ENCODE results near the gene TSACC. TPM values are rescaled to one million over a fixed set of nuclear protein-coding genes. Genes with fewer than 3 reads are reported as not detected.

Gene TSACC
- total RNA-seq, 2 donors from 2014 or later, result 0.94 TPM; not detected in 1

GRCh38 chr1:156386134-156386901 lies 48.0 kb downstream of the TSACC start:
- H3K9me3 Mint-ChIP-seq, result no peaks in the 10 kb centered on the region
- H3K4me1 Mint-ChIP-seq (ENCODE audit: low read depth), result peaks cover 7% of the 10 kb centered on the region
- ATAC-seq (replicated peaks in 1 of 2) (no peak), DNase-seq (no peak)
- no peaks in the 10 kb centered on the region for H3K36me3 Mint-ChIP-seq (ENCODE audit: insufficient read depth in 2 of 2)
- H3K4me3 Mint-ChIP-seq, result no peak overlapping the region
- peaks cover 47% of the 10 kb centered on the region for H3K27me3 Mint-ChIP-seq (ENCODE audit: low read depth)
- no peak overlapping the region for H3K27ac Mint-ChIP-seq

GRCh38 chr1:156386949-156387869 lies 48.9 kb downstream of the TSACC start:
- Mint-ChIP-seq H3K36me3 (ENCODE audit: insufficient read depth in 2 of 2) (no peaks in the 10 kb centered on the region), H3K9me3 (no peaks in the 10 kb centered on the region), H3K27ac (no peak overlapping the region), H3K27me3 (ENCODE audit: low read depth) (peaks cover 47% of the 10 kb centered on the region), H3K4me1 (ENCODE audit: low read depth) (peaks cover 7% of the 10 kb centered on the region), H3K4me3 (no peak overlapping the region)
- ATAC-seq (replicated peaks in 1 of 2) (no peak), DNase-seq (no peak)

GRCh38 chr1:156387870-156388173 lies 49.5 kb downstream of the TSACC start:
- Mint-ChIP-seq H3K36me3 (ENCODE audit: insufficient read depth in 2 of 2) (no peaks in the 10 kb centered on the region), H3K4me1 (ENCODE audit: low read depth) (peaks cover 7% of the 10 kb centered on the region), H3K27me3 (ENCODE audit: low read depth) (peaks cover 47% of the 10 kb centered on the region), H3K9me3 (no peaks in the 10 kb centered on the region), H3K4me3 (no peak overlapping the region), H3K27ac (no peak overlapping the region)
- DNase-seq (no peak), ATAC-seq (replicated peaks in 1 of 2) (no peak)

- Mint-ChIP-seq H3K9me3 (no peaks in the 10 kb centered on the region), H3K36me3 (ENCODE audit: insufficient read depth in 2 of 2) (no peaks in the 10 kb centered on the region), H3K27ac (no peak overlapping the region), H3K4me1 (ENCODE audit: low read depth) (peaks cover 7% of the 10 kb centered on the region), H3K27me3 (ENCODE audit: low read depth) (peaks cover 47% of the 10 kb centered on the region), H3K4me3 (no peak overlapping the region)
- ATAC-seq (replicated peaks in 1 of 2) (no peak), DNase-seq (no peak)
These were observed 50.1 kb downstream of the TSACC start for GRCh38 chr1:156388174-156389137.

GRCh38 chr1:156389311-156389710 lies 51.0 kb downstream of the TSACC start:
- Mint-ChIP-seq H3K27me3 (ENCODE audit: low read depth) (peaks cover 47% of the 10 kb centered on the region), H3K4me1 (ENCODE audit: low read depth) (peaks cover 7% of the 10 kb centered on the region), H3K27ac (no peak overlapping the region), H3K4me3 (no peak overlapping the region), H3K36me3 (ENCODE audit: insufficient read depth in 2 of 2) (no peaks in the 10 kb centered on the region), H3K9me3 (no peaks in the 10 kb centered on the region)
- no peak for DNase-seq
- ATAC-seq (replicated peaks in 1 of 2), result no peak

- no peak overlapping the region for H3K27ac Mint-ChIP-seq
- DNase-seq (no peak), ATAC-seq (replicated peaks in 1 of 2) (no peak)
- peaks cover 55% of the 10 kb centered on the region for H3K27me3 Mint-ChIP-seq (ENCODE audit: low read depth)
- H3K4me1 Mint-ChIP-seq (ENCODE audit: low read depth), result peaks cover 5% of the 10 kb centered on the region
- no peak overlapping the region for H3K4me3 Mint-ChIP-seq
- no peaks in the 10 kb centered on the region for H3K36me3 Mint-ChIP-seq (ENCODE audit: insufficient read depth in 2 of 2)
- H3K9me3 Mint-ChIP-seq, result no peaks in the 10 kb centered on the region
These were observed 52.4 kb downstream of the TSACC start for GRCh38 chr1:156390469-156391365.

- ATAC-seq (replicated peaks in 1 of 2), result no peak
- Mint-ChIP-seq H3K9me3 (no peaks in the 10 kb centered on the region), H3K27me3 (ENCODE audit: low read depth) (peaks cover 51% of the 10 kb centered on the region)
These were observed 53.0 kb downstream of the TSACC start for GRCh38 chr1:156391366-156391677.

GRCh38 chr1:156391701-156392100 lies 53.4 kb downstream of the TSACC start:
- no peaks in the 10 kb centered on the region for H3K36me3 Mint-ChIP-seq (ENCODE audit: insufficient read depth in 2 of 2)
- peaks cover 47% of the 10 kb centered on the region for H3K27me3 Mint-ChIP-seq (ENCODE audit: low read depth)
- no peak for DNase-seq
- no peak overlapping the region for H3K4me3 Mint-ChIP-seq
- no peak overlapping the region for H3K27ac Mint-ChIP-seq
- no peaks in the 10 kb centered on the region for H3K9me3 Mint-ChIP-seq
- no peaks in the 10 kb centered on the region for H3K4me1 Mint-ChIP-seq (ENCODE audit: low read depth)
- ATAC-seq (replicated peaks in 1 of 2), result no peak

More at GRCh38 chr1:156391366-156391677, 53.0 kb downstream of the TSACC start:
- H3K36me3 Mint-ChIP-seq (ENCODE audit: insufficient read depth in 2 of 2), result no peaks in the 10 kb centered on the region
- no peak for DNase-seq
- no peak overlapping the region for H3K4me3 Mint-ChIP-seq
- H3K4me1 Mint-ChIP-seq (ENCODE audit: low read depth), result no peaks in the 10 kb centered on the region
- no peak overlapping the region for H3K27ac Mint-ChIP-seq

GRCh38 chr1:156392452-156392853 lies 54.1 kb downstream of the TSACC start:
- peaks cover 40% of the 10 kb centered on the region for H3K27me3 Mint-ChIP-seq (ENCODE audit: low read depth)
- DNase-seq (no peak), ATAC-seq (replicated peaks in 1 of 2) (no peak)
- no peak overlapping the region for H3K27ac Mint-ChIP-seq
- no peak overlapping the region for H3K4me3 Mint-ChIP-seq
- H3K36me3 Mint-ChIP-seq (ENCODE audit: insufficient read depth in 2 of 2), result no peaks in the 10 kb centered on the region
- no peaks in the 10 kb centered on the region for H3K4me1 Mint-ChIP-seq (ENCODE audit: low read depth)
- no peaks in the 10 kb centered on the region for H3K9me3 Mint-ChIP-seq

GRCh38 chr1:156393095-156393494 lies 54.8 kb downstream of the TSACC start:
- ATAC-seq (replicated peaks in 1 of 2) (no peak), DNase-seq (no peak)
- Mint-ChIP-seq H3K36me3 (ENCODE audit: insufficient read depth in 2 of 2) (no peaks in the 10 kb centered on the region), H3K4me1 (ENCODE audit: low read depth) (peaks cover under 1% of the 10 kb centered on the region), H3K9me3 (no peaks in the 10 kb centered on the region), H3K27me3 (ENCODE audit: low read depth) (peaks cover 34% of the 10 kb centered on the region), H3K27ac (no peak overlapping the region), H3K4me3 (no peak overlapping the region)

- Mint-ChIP-seq H3K36me3 (ENCODE audit: insufficient read depth in 2 of 2) (no peaks in the 10 kb centered on the region), H3K27ac (no peak overlapping the region), H3K4me1 (ENCODE audit: low read depth) (peaks cover 5% of the 10 kb centered on the region), H3K4me3 (no peak overlapping the region), H3K9me3 (no peaks in the 10 kb centered on the region), H3K27me3 (ENCODE audit: low read depth) (peaks cover 34% of the 10 kb centered on the region)
- DNase-seq (no peak), ATAC-seq (replicated peaks in 1 of 2) (no peak)
These were observed 55.8 kb downstream of the TSACC start for GRCh38 chr1:156394082-156394481.

- DNase-seq (no peak), ATAC-seq (replicated peaks in 1 of 2) (no peak)
- Mint-ChIP-seq H3K4me3 (no peak overlapping the region), H3K27me3 (ENCODE audit: low read depth) (peaks cover 25% of the 10 kb centered on the region), H3K27ac (no peak overlapping the region), H3K4me1 (ENCODE audit: low read depth) (peaks cover 5% of the 10 kb centered on the region), H3K36me3 (ENCODE audit: insufficient read depth in 2 of 2) (no peaks in the 10 kb centered on the region), H3K9me3 (no peaks in the 10 kb centered on the region)
These were observed 56.6 kb downstream of the TSACC start for GRCh38 chr1:156394835-156395461.
